Liver (tissue), 9 donors: ENCODE measurements around the gene RBMS3. TPM values are rescaled to one million over a fixed set of nuclear protein-coding genes. Genes with fewer than 3 reads are reported as not detected.

Experiments used
- DNase-seq: peaks from one replicate; pipeline ENCODE4 v3.0.0-alpha.2; 2017; ENCODE audit warnings: low spot score
- H3K27ac ChIP-seq, 2 donors: one replicate each; pipeline ENCODE4 v1.7.0; 2013; ENCODE audit warnings: inconsistent platforms in 2 of 2, low read length in 2 of 2, control low read depth in 1 of 2, low read depth in 1 of 2, mild to moderate bottlenecking in 1 of 2
- H3K27me3 ChIP-seq, 4 donors: one replicate each; pipeline versions ENCODE4 v1.6.1 to v1.7.0; 2013; ENCODE audit warnings: low read length in 3 of 4, inconsistent platforms in 1 of 4, mild to moderate bottlenecking in 1 of 4, moderate library complexity in 1 of 4; ENCODE audit not compliant: control insufficient read depth in 4 of 4, insufficient read depth in 4 of 4
- H3K36me3 ChIP-seq, 4 donors: one replicate each; pipeline versions ENCODE4 v1.6.1 to v1.7.0; 2013; ENCODE audit warnings: low read length in 3 of 4, mild to moderate bottlenecking in 3 of 4, low read depth in 1 of 4, moderate library complexity in 1 of 4; ENCODE audit not compliant: control insufficient read depth in 4 of 4, insufficient read depth in 3 of 4
- H3K4me1 ChIP-seq, 4 donors: one replicate each; pipeline versions ENCODE4 v1.6.1 to v1.7.0; 2013; ENCODE audit warnings: low read length in 3 of 4, mild to moderate bottlenecking in 3 of 4, moderate library complexity in 1 of 4; ENCODE audit not compliant: control insufficient read depth in 4 of 4, insufficient read depth in 4 of 4
- H3K4me3 ChIP-seq, 3 donors: one replicate each; pipeline versions ENCODE4 v1.6.1 to v1.7.0; 2013; ENCODE audit warnings: low read length in 3 of 3, control low read depth in 1 of 3, low read depth in 1 of 3, mild to moderate bottlenecking in 1 of 3
- H3K9ac ChIP-seq, 2 donors: one replicate each; pipeline ENCODE4 v1.7.0; 2013; ENCODE audit warnings: low read length in 2 of 2, mild to moderate bottlenecking in 2 of 2, moderate library complexity in 2 of 2, control low read depth in 1 of 2, low read depth in 1 of 2
- H3K9me3 ChIP-seq, 4 donors: one replicate each; pipeline versions ENCODE4 v1.6.1 to v1.7.0; 2013; ENCODE audit warnings: low read length in 3 of 4; ENCODE audit not compliant: control insufficient read depth in 4 of 4
- ATF3 ChIP-seq: IDR thresholded peaks from 2 replicates; pipeline ENCODE4 v1.6.1; 2016; ENCODE audit warnings: antibody characterized with exemption
- CTCF ChIP-seq: fragments of 150-350 bp; IDR thresholded peaks from 2 replicates; pipeline ENCODE4 v1.5.1; 2017; ENCODE audit warnings: improper control_type of control experiment, low read depth, low read length; ENCODE audit not compliant: missing input control
- EGR1 ChIP-seq, 2 donors: IDR thresholded peaks; 2 replicates each; pipeline ENCODE4 v1.6.1; 2016 to 2018; ENCODE audit warnings: antibody characterized with exemption in 2 of 2, low read depth in 2 of 2
- FOXA1 ChIP-seq: IDR thresholded peaks from 2 replicates; pipeline ENCODE4 v1.6.1; 2016; ENCODE audit warnings: antibody characterized with exemption
- FOXA2 ChIP-seq: IDR thresholded peaks from 2 replicates; pipeline ENCODE4 v1.6.1; 2016; ENCODE audit warnings: antibody characterized with exemption
- GABPA ChIP-seq, 2 donors: IDR thresholded peaks in 1 of 2; conservative IDR thresholded peaks in 1 of 2; 2 replicates each; pipeline ENCODE4 v1.6.1; 2016; ENCODE audit warnings: antibody characterized with exemption in 2 of 2, mild to moderate bottlenecking in 1 of 2, moderate library complexity in 1 of 2
- HNF4A ChIP-seq, 2 donors: conservative IDR thresholded peaks; 2 replicates each; pipeline ENCODE4 v1.6.1; 2016; ENCODE audit warnings: antibody characterized with exemption in 2 of 2, mild to moderate bottlenecking in 2 of 2
- HNF4G ChIP-seq: IDR thresholded peaks from 2 replicates; pipeline ENCODE4 v1.6.1; 2016; ENCODE audit warnings: antibody characterized with exemption
- JUND ChIP-seq, 2 donors: IDR thresholded peaks; 2 replicates each; pipeline ENCODE4 v1.6.1; 2016; ENCODE audit warnings: antibody characterized with exemption in 2 of 2
- MAX ChIP-seq: IDR thresholded peaks from 2 replicates; pipeline ENCODE4 v1.6.1; 2016; ENCODE audit warnings: antibody characterized with exemption
- NR2F2 ChIP-seq: IDR thresholded peaks from 2 replicates; pipeline ENCODE4 v1.6.1; 2016; ENCODE audit warnings: antibody characterized with exemption
- RAD21 ChIP-seq, 2 donors: IDR thresholded peaks; 2 replicates each; pipeline ENCODE4 v1.6.1; 2016; ENCODE audit warnings: antibody characterized with exemption in 2 of 2, mild to moderate bottlenecking in 2 of 2
- REST ChIP-seq: IDR thresholded peaks from 2 replicates; pipeline ENCODE4 v1.6.1; 2016; ENCODE audit warnings: antibody characterized with exemption, mild to moderate bottlenecking
- RXRA ChIP-seq, 2 donors: IDR thresholded peaks; 2 replicates each; pipeline ENCODE4 v1.6.1; 2017 to 2018; ENCODE audit warnings: antibody characterized with exemption in 2 of 2, mild to moderate bottlenecking in 1 of 2
- SP1 ChIP-seq: IDR thresholded peaks from 2 replicates; pipeline ENCODE4 v1.6.1; 2018; ENCODE audit warnings: antibody characterized with exemption, mild to moderate bottlenecking
- TAF1 ChIP-seq: conservative IDR thresholded peaks from 2 replicates; pipeline ENCODE4 v1.6.1; 2016; ENCODE audit warnings: antibody characterized with exemption, mild to moderate bottlenecking
- YY1 ChIP-seq: IDR thresholded peaks from 2 replicates; pipeline ENCODE4 v1.6.1; 2016; ENCODE audit warnings: antibody characterized with exemption, mild to moderate bottlenecking
- ZBTB33 ChIP-seq: IDR thresholded peaks from 2 replicates; pipeline ENCODE4 v1.6.1; 2016; ENCODE audit warnings: antibody characterized with exemption
- polyA plus RNA-seq, 2 donors: library from polyadenylated mRNA; stranded (reverse) in 1 of 2; unstranded in 1 of 2; fragments of 200-250 nt in 1 of 2; fragments of >200 nt in 1 of 2; fragmentation: Nextera tagmentation in 1 of 2; extraction: Ambion mirVana in 1 of 2; gene quantifications; one replicate each; pipeline versions ENCODE4 v1.2.1 to v1.2.3, GENCODE V29; 2013 to 2015
- total RNA-seq, 2 donors: library from RNA; depleted of rRNA; stranded (reverse); fragments of >200 nt; gene quantifications; one replicate each; pipeline ENCODE4 v1.2.3, GENCODE V29; 2014
- donor health status: healthy.
- donor health status: healthy.
- donor health status: healthy.
- donor health status: healthy.
- donor health status: healthy.

RBMS3 gene
- total and polyA plus RNA-seq, 4 donors = 1.2 to 14.9 (median 9.3) TPM

GRCh38 chr3:29826712-29827111 is 545.8 kb downstream of the RBMS3 start:
- no peak for TF ChIP-seq HNF4A (conservative IDR thresholded peaks at IDR 0.05)
- no peak for TF ChIP-seq REST
- no peak for TF ChIP-seq ATF3
- no peak for TF ChIP-seq NR2F2
- no peak for TF ChIP-seq FOXA2
- TF ChIP-seq SP1 = no peak
- no peak for TF ChIP-seq ZBTB33
- no peak for TF ChIP-seq TAF1
- TF ChIP-seq HNF4G = no peak
- no peak for TF ChIP-seq MAX
- no peak for TF ChIP-seq JUND (IDR thresholded peaks at IDR 0.05)
- no peak for TF ChIP-seq RXRA (IDR thresholded peaks at IDR 0.05)
- no peak for TF ChIP-seq GABPA (IDR thresholded peaks at IDR 0.05 in 1 of 2, conservative IDR thresholded peaks at IDR 0.05 in 1 of 2)
- no peak for TF ChIP-seq YY1
- no peak for TF ChIP-seq CTCF
- TF ChIP-seq FOXA1 = no peak
- TF ChIP-seq RAD21 (IDR thresholded peaks at IDR 0.05) = no peak
- TF ChIP-seq EGR1 (IDR thresholded peaks at IDR 0.05; ENCODE audit: low read depth in 2 of 2) = no peak
- Histone ChIP-seq H3K27me3 (no peaks in the 10 kb centered on the region), H3K9ac (no peak overlapping the region), H3K36me3 (no peaks in the 10 kb centered on the region), H3K9me3 (no peaks in the 10 kb centered on the region), H3K4me1 (no peaks in the 10 kb centered on the region), H3K27ac (no peak overlapping the region), H3K4me3 (no peak overlapping the region)
- DNase-seq = no peak

- TF ChIP-seq FOXA2 (no peak), JUND (IDR thresholded peaks at IDR 0.05) (no peak), NR2F2 (no peak), REST (no peak), CTCF (no peak), YY1 (no peak), SP1 (no peak), FOXA1 (no peak), GABPA (IDR thresholded peaks at IDR 0.05 in 1 of 2, conservative IDR thresholded peaks at IDR 0.05 in 1 of 2) (no peak), ATF3 (no peak), HNF4A (conservative IDR thresholded peaks at IDR 0.05) (no peak), RXRA (IDR thresholded peaks at IDR 0.05) (no peak)
- DNase-seq = no peak
- H3K4me3 ChIP-seq = no peak overlapping the region
Observed at GRCh38 chr3:29827756-29828155, 546.9 kb downstream of the RBMS3 start.

More at GRCh38 chr3:29827756-29828155, 546.9 kb downstream of the RBMS3 start:
- H3K4me1 ChIP-seq = no peaks in the 10 kb centered on the region
- H3K27me3 ChIP-seq = no peaks in the 10 kb centered on the region
- peaks cover 0 to 2% (median 0%) of the 10 kb centered on the region in 4 donors for H3K9me3 ChIP-seq
- no peak overlapping the region for H3K27ac ChIP-seq
- H3K9ac ChIP-seq = no peak overlapping the region
- no peaks in the 10 kb centered on the region for H3K36me3 ChIP-seq
